OCI-LY7 (cell line): ENCODE data around the gene WDR31.

Experiments
- EZH2phosphoT487 ChIP-seq: fragments of 200-600 bp; sonication (generic); IDR thresholded peaks from 2 replicates; pipeline ENCODE4 v1.6.1; 2018; ENCODE audit warnings: low read depth, borderline replicate concordance, mild to moderate bottlenecking, mixed run types, antibody characterized with exemption, low read length, moderate library complexity, mixed read lengths
- TF ChIP-seq, protein P1 (sequence below): fragments of 200-600 bp; sonication (generic); conservative IDR thresholded peaks from 2 replicates; pipeline ENCODE4 v1.5.1; 2014; ENCODE audit warnings: mild to moderate bottlenecking, antibody characterized with exemption, low read length, moderate library complexity, mixed read lengths

DNA sequence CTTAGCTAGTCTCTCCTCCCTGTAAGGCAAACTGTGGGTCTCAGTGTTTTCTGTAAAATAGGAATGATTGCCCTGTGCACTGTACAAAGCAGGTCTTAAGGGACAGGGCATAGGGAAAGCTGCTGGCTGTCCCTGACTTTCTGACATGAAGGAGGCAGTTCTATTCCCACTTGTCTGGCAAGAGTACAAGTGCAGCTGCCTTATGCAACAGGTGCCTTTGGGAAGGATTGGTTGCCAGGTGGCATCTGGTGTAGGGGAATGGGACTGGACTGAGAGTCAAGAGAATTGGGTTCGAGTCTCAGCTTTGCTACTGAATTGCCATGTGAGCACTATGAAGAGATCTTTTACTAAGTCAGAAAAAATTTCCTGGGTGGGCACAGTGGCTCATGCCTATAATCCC, 19.3 kb upstream of the WDR31 start:
- TF ChIP-seq, protein P1, sequence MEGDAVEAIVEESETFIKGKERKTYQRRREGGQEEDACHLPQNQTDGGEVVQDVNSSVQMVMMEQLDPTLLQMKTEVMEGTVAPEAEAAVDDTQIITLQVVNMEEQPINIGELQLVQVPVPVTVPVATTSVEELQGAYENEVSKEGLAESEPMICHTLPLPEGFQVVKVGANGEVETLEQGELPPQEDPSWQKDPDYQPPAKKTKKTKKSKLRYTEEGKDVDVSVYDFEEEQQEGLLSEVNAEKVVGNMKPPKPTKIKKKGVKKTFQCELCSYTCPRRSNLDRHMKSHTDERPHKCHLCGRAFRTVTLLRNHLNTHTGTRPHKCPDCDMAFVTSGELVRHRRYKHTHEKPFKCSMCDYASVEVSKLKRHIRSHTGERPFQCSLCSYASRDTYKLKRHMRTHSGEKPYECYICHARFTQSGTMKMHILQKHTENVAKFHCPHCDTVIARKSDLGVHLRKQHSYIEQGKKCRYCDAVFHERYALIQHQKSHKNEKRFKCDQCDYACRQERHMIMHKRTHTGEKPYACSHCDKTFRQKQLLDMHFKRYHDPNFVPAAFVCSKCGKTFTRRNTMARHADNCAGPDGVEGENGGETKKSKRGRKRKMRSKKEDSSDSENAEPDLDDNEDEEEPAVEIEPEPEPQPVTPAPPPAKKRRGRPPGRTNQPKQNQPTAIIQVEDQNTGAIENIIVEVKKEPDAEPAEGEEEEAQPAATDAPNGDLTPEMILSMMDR: no peak
- no peak for TF ChIP-seq EZH2phosphoT487
